DND-41 (cell line): Measurements from ENCODE around the gene SCUBE1.

Experiments used
- CTCF ChIP-seq: IDR thresholded peaks from 2 replicates; pipeline ENCODE4 v1.5.1; 2012; ENCODE audit warnings: borderline replicate concordance, low read length, moderate library complexity, mild to moderate bottlenecking; ENCODE audit not compliant: poor library complexity, severe bottlenecking; ENCODE audit errors: extremely low read depth
- EZH2 ChIP-seq: IDR thresholded peaks from 3 replicates; pipeline ENCODE4 v1.6.1; 2012; ENCODE audit warnings: borderline replicate concordance, low read depth, mild to moderate bottlenecking, moderate library complexity, low read length, inconsistent platforms; ENCODE audit not compliant: severe bottlenecking

- TF ChIP-seq CTCF (no peak), EZH2 (no peak)
These were observed 16.6 kb downstream of the SCUBE1 start for GRCh38 chr22:43326331-43327156.
